Muscle of back (tissue), 11 donors: ENCODE measurements around the gene SUPV3L1. TPM values are rescaled to one million over a fixed set of nuclear protein-coding genes. Genes with fewer than 3 reads are reported as not detected.

Experiments used
- DNase-seq, 3 donors: peaks; one replicate each; pipeline versions ENCODE4 v3.0.0 to v3.0.0-alpha.2; 2013
- polyA plus RNA-seq, 10 donors: library from polyadenylated mRNA; unstranded; fragments of 120-200 nt; gene quantifications; one replicate each; pipeline ENCODE4 v1.2.1, GENCODE V29; 2013; ENCODE audit not compliant: insufficient read length in 10 of 10

SUPV3L1 gene
- polyA plus RNA-seq, 10 donors = 20.7 to 32.8 (median 29.0) TPM

- DNase-seq = no peak
Observed at GRCh38 chr10:69201045-69201444, 21.0 kb downstream of the SUPV3L1 start.

GRCh38 chr10:69202332-69202731, 22.3 kb downstream of the SUPV3L1 start:
- no peak for DNase-seq

- no peak for DNase-seq
Observed at GRCh38 chr10:69208761-69209160, 28.7 kb downstream of the SUPV3L1 start.

GRCh38 chr10:69209787-69210484, 29.9 kb downstream of the SUPV3L1 start:
- no peak for DNase-seq

- no peak for DNase-seq
Observed at GRCh38 chr10:69211104-69211503, 31.1 kb downstream of the SUPV3L1 start.

- no peak for DNase-seq
Observed at GRCh38 chr10:69211524-69211923, 31.5 kb downstream of the SUPV3L1 start.

- DNase-seq = no peak
Observed at GRCh38 chr10:69213591-69214311, 33.7 kb downstream of the SUPV3L1 start.

GRCh38 chr10:69214666-69215131, 34.7 kb downstream of the SUPV3L1 start:
- no peak for DNase-seq

- no peak for DNase-seq
Observed at GRCh38 chr10:69215405-69216171, 35.6 kb downstream of the SUPV3L1 start.

- no peak for DNase-seq
Observed at GRCh38 chr10:69216577-69217118, 36.6 kb downstream of the SUPV3L1 start.

GRCh38 chr10:69217119-69217754, 37.2 kb downstream of the SUPV3L1 start:
- peak in 1 of 3 donors; percentile 78 for DNase-seq

- DNase-seq = no peak
Observed at GRCh38 chr10:69218831-69219230, 38.8 kb downstream of the SUPV3L1 start.

- DNase-seq = no peak
Observed at GRCh38 chr10:69220041-69220451, 40.0 kb downstream of the SUPV3L1 start, which contains the start of gene HKDC1. Gene HKDC1, plus strand, starts transcription at chr10:69220332. Its CDS starts 104 bp downstream, at chr10:69220436.

- DNase-seq = no peak
Observed at GRCh38 chr10:69220507-69220906, 40.5 kb downstream of the SUPV3L1 start.

- peak; percentile 16 to 52 (median 19) for DNase-seq
Observed at GRCh38 chr10:69222157-69223027, 42.4 kb downstream of the SUPV3L1 start.

- no peak for DNase-seq
Observed at GRCh38 chr10:69223028-69223342, 43.0 kb downstream of the SUPV3L1 start.

GRCh38 chr10:69224862-69225657, 45.0 kb downstream of the SUPV3L1 start:
- no peak for DNase-seq

GRCh38 chr10:69225681-69226080, 45.6 kb downstream of the SUPV3L1 start:
- no peak for DNase-seq

GRCh38 chr10:69226919-69227450, 47.0 kb downstream of the SUPV3L1 start:
- DNase-seq = no peak

- DNase-seq = no peak
Observed at GRCh38 chr10:69228151-69228550, 48.1 kb downstream of the SUPV3L1 start.
